Thoracic aorta (tissue), 2 donors: ENCODE data around the gene SAG. TPM values are rescaled to one million over a fixed set of nuclear protein-coding genes. Genes with fewer than 3 reads are reported as not detected.

ENCODE experiments used
- ATAC-seq: fragments of 150-250 bp; one replicate; pipeline ENCODE4 v1.8.0; 2017; ENCODE audit warnings: low read depth; ENCODE audit not compliant: insufficient number of reproducible peaks, low FRiP score
- DNase-seq: peaks from one replicate; pipeline ENCODE4 v3.0.0-alpha.2; 2020; ENCODE audit warnings: low spot score
- H3K27ac ChIP-seq, 2 donors: fragments of 200-600 bp; sonication (generic); 1 replicate in 1 of 2; 2 replicates in 1 of 2; pipeline ENCODE4 v1.5.1; 2016; ENCODE audit warnings: mild to moderate bottlenecking in 2 of 2, moderate library complexity in 2 of 2
- H3K27me3 ChIP-seq: fragments of 200-600 bp; sonication (generic); replicated peaks from 2 replicates; pipeline ENCODE4 v1.6.0; 2016; ENCODE audit warnings: mild to moderate bottlenecking; ENCODE audit not compliant: insufficient read depth
- H3K36me3 ChIP-seq: fragments of 200-600 bp; sonication (generic); one replicate; pipeline ENCODE4 v1.5.1; 2016
- H3K4me1 ChIP-seq, 2 donors: fragments of 200-600 bp; sonication (generic); 1 replicate in 1 of 2; 2 replicates in 1 of 2; pipeline versions ENCODE4 v1.5.1 to v1.6.0; 2016; ENCODE audit warnings: low read depth in 2 of 2, mild to moderate bottlenecking in 1 of 2; ENCODE audit not compliant: control insufficient read depth in 1 of 2
- H3K4me3 ChIP-seq: fragments of 200-600 bp; sonication (generic); 2 replicates; pipeline ENCODE4 v1.5.1; 2016; ENCODE audit warnings: mild to moderate bottlenecking
- H3K9me3 ChIP-seq: fragments of 200-600 bp; sonication (generic); 2 replicates; pipeline ENCODE4 v1.5.1; 2016
- CTCF ChIP-seq: fragments of 200-600 bp; sonication (generic); IDR thresholded peaks from one replicate; pipeline ENCODE4 v1.5.1; 2019; ENCODE audit warnings: antibody characterized with exemption
- total RNA-seq, 2 donors: library from RNA; depleted of rRNA; stranded (reverse); fragments of >200 nt; gene quantifications; one replicate each; pipeline versions ENCODE4 v1.1.0 to v1.2.3, GENCODE V29; 2016

SAG gene
- total RNA-seq, 2 donors from 2014 or later, result not detected

- DNase-seq, result no peak
- H3K9me3 ChIP-seq, result no peaks in the 10 kb centered on the region
- ATAC-seq, result no peak
- H3K27ac ChIP-seq, result no peak overlapping the region
- H3K4me1 ChIP-seq, result peaks cover 8 to 20% of the 10 kb centered on the region in 2 donors
- H3K4me3 ChIP-seq, result no peak overlapping the region
- no peaks in the 10 kb centered on the region for H3K27me3 ChIP-seq
- no peak for TF ChIP-seq CTCF
- no peaks in the 10 kb centered on the region for H3K36me3 ChIP-seq
Measured at GRCh38 chr2:233368756-233369155, 61.1 kb downstream of the SAG start.

GRCh38 chr2:233369462-233369861, 61.8 kb downstream of the SAG start:
- H3K9me3 ChIP-seq, result no peaks in the 10 kb centered on the region
- no peak overlapping the region for H3K4me3 ChIP-seq
- no peaks in the 10 kb centered on the region for H3K36me3 ChIP-seq
- no peaks in the 10 kb centered on the region for H3K27me3 ChIP-seq
- TF ChIP-seq CTCF, result no peak
- peaks cover 8 to 20% of the 10 kb centered on the region in 2 donors for H3K4me1 ChIP-seq
- no peak for DNase-seq
- no peak for ATAC-seq
- no peak overlapping the region for H3K27ac ChIP-seq

DNA sequence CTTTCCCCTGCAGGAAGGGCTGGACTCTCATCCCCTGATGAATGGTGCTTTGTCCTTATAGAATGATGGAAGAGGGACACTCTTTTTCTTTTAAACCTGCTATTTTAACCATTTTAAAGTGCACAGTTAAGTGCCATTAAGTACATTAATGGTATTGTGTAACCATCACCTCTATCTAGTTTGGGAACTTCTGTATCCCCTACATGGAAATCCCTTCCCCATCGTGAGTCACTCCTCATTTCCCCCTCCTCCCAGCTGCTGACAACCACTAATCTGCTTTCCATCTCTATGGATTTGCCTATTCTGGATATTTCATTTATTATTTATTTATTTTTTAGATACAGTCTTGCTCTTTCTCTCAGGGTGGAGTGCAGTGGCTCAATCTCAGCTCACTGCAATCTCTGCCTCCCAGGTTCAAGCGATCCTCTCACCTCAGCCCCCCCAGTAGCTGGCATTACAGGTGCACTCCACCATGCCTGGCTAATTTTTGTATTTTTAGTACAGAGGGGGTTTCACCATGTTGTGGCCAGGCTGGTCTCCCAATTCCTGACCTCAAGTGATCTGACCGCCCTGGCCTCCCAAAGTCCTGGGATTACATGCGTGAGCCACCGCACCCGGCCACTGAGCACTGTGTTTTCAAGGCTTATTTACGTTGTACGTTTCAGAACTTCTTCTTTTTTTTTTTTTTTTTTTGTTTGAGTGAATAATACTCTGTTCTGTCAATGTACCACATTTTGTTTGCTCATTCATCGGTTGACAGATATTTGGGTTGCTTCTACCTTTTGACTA, 62.5 kb downstream of the SAG start:
- Histone ChIP-seq H3K4me1 (peaks cover 8 to 20% of the 10 kb centered on the region in 2 donors), H3K36me3 (no peaks in the 10 kb centered on the region), H3K27me3 (no peaks in the 10 kb centered on the region), H3K27ac (no peak overlapping the region), H3K9me3 (no peaks in the 10 kb centered on the region), H3K4me3 (no peak overlapping the region)
- ATAC-seq, result no peak
- DNase-seq, result no peak
- TF ChIP-seq CTCF, result no peak

DNA sequence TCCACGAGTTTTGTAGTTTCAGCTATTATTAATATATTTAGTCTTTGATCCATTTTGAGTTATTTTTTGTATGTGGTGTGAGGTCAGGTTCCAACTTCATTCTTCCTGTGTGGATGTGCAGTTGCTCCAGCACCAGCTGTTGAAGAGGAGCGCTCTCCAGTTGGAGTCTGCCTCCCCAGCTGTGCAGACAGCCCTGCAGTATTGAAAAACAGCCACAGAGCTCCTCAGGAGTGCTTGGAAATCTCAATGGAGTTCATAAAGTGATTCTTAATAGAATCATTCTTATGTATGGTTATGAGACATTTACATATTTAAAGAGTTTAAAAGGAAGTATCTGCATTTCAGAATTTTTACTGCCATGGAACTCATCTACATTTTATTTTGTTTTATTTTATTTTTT, 64.0 kb downstream of the SAG start:
- H3K9me3 ChIP-seq, result no peaks in the 10 kb centered on the region
- no peak overlapping the region for H3K4me3 ChIP-seq
- no peaks in the 10 kb centered on the region for H3K27me3 ChIP-seq
- ATAC-seq (no peak), DNase-seq (no peak)
- peaks cover 8 to 20% of the 10 kb centered on the region in 2 donors for H3K4me1 ChIP-seq
- no peak for TF ChIP-seq CTCF
- H3K36me3 ChIP-seq, result no peaks in the 10 kb centered on the region
- H3K27ac ChIP-seq, result no peak overlapping the region

DNA sequence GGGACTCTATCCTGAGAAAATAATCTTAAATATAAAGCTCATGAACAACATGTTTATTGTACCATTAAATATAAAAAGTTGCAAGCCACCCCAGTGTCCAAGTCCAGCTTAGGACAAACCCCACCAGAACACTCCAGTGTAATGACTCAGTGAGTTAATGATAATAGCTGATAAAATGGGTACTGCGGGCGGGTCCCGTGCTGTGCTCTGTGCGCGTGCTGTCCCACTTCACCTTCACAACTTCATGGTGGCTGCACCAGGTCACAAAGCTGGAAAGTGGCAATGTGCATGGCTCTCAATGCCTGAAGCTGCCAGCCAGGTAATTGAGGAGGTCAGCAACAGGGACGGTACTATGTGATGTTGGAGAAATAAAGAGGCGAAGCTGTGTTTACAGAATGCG, 65.2 kb downstream of the SAG start:
- no peak for ATAC-seq
- no peak overlapping the region for H3K27ac ChIP-seq

More for the DNA sequence above, 65.2 kb downstream of the SAG start:
- Histone ChIP-seq H3K9me3 (no peaks in the 10 kb centered on the region), H3K4me3 (no peak overlapping the region), H3K27me3 (no peaks in the 10 kb centered on the region), H3K4me1 (peaks cover 8 to 20% of the 10 kb centered on the region in 2 donors), H3K36me3 (no peaks in the 10 kb centered on the region)
- DNase-seq, result no peak
- TF ChIP-seq CTCF, result no peak
